ENCODE data around the gene ABR.

DNA sequence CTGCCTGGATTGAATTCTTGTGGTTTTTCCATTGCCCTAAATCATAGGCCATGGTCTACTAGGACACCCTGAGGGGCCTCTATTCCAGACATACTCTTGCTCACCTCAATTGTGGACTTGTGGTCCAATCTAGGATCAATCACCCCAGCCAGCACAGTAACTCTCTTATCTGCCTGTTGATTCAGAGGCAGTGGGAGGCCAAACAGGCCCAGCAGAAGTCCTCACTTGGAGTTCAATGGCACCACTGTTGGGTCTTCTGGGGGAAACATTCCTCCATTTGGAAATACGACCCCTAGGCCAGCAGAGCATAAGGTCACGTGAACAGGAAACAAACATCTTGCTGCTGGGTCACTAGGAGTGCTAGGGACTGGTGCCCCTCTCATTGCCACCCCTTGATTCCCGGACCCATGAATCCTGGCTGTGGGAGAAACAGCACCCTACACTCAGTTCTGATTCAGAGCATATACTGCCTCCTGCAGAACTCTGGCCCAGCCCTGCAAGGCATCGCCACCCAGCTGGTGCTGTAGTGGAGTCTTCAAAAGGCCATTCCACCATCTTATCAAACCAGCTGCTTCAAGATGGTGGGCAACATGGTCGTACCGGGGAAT, 193.4 kb downstream of the ABR start:
- no peak for TF ChIP-seq CTCF (IDR thresholded peaks at IDR 0.05; ENCODE audit: borderline replicate concordance, extremely low read depth, low read length, poor library complexity, severe bottlenecking)
- TF ChIP-seq EZH2 (IDR thresholded peaks at IDR 0.05; ENCODE audit: borderline replicate concordance, low read depth, low read length, severe bottlenecking) = no peak

Measured in DND-41 (cell line).